Activated CD4-positive, alpha-beta memory T cell treated with anti-CD3 and anti-CD28 coated beads, Interleukin-2, amount 10 ng/mL, durations not matched to agents 7 days and 5 days (primary cell): ENCODE data around the gene RWDD2A. TPM values are rescaled to one million over a fixed set of nuclear protein-coding genes. Genes with fewer than 3 reads are reported as not detected.
"Not testable (repeated sequence)": the region's sequence is repeated elsewhere in the genome, so short reads cannot be mapped to it uniquely, and the experiment has no call there.

ENCODE experiments used
- CTCF ChIA-PET: fragments of 350-600 bp; sonication (Branson Sonifier 250); formaldehyde crosslinking; loops from one replicate; lab custom pipeline; 2021; ENCODE audit warnings: antibody characterized with exemption, inconsistent platforms; lab: Charles Lee
- POLR2A ChIA-PET: fragments of 350-600 bp; sonication (Branson Sonifier 250); formaldehyde crosslinking; loops from one replicate; lab custom pipeline; 2021; ENCODE audit warnings: antibody characterized with exemption; lab: Charles Lee
- DNase-seq: peaks from one replicate; pipeline ENCODE4 v3.0.0-alpha.2; 2020
- H3K27ac Mint-ChIP-seq: one replicate; pipeline ENCODE4 v1.8.0; 2021; ENCODE audit warnings: mild to moderate bottlenecking, mixed read lengths
- H3K27me3 Mint-ChIP-seq: one replicate; pipeline ENCODE4 v1.8.0; 2021; ENCODE audit warnings: mixed read lengths
- H3K36me3 Mint-ChIP-seq: one replicate; pipeline ENCODE4 v1.8.0; 2021; ENCODE audit warnings: low read depth, mixed read lengths
- H3K4me1 Mint-ChIP-seq: one replicate; pipeline ENCODE4 v1.8.0; 2021; ENCODE audit warnings: mixed read lengths
- H3K4me3 Mint-ChIP-seq: one replicate; pipeline ENCODE4 v1.8.0; 2021; ENCODE audit warnings: mild to moderate bottlenecking, mixed read lengths
- H3K9me3 Mint-ChIP-seq: one replicate; pipeline ENCODE4 v1.8.0; 2021; ENCODE audit warnings: mixed read lengths
- total RNA-seq, 2 experiments: library from RNA; stranded (reverse); gene quantifications; one replicate each; pipeline ENCODE4 v1.2.3, GENCODE V29; 2021

RWDD2A gene
- total RNA-seq, 2 experiments from 2014 or later = 1.9 to 2.3 TPM

DNA sequence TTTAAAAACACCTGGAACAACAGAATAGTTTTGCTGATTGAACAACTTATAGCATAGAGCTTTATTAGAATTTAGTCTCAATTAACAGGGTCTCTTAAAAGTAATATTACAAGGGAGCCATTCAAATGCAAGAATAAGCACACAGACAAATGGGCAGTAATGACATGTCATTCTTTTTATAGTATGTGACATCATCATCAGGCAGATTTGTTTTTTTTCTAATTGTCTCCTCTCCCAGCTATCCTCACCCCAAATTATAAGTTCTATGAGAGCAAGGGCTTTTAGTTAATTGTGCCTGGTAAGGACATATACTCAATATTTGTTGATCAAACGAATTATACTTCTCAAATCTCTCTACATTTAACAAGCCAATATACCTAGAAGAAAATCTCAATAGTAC, 11.0 kb upstream of the RWDD2A start:
- H3K27ac Mint-ChIP-seq = no peak overlapping the region
- no peaks in the 10 kb centered on the region for H3K4me1 Mint-ChIP-seq
- CTCF ChIA-PET = interaction anchor here (0.8 kb wide), 1 partner anchor 14 kb away, joined by 3 read pairs; no protein-coding TSS in a partner anchor

DNA sequence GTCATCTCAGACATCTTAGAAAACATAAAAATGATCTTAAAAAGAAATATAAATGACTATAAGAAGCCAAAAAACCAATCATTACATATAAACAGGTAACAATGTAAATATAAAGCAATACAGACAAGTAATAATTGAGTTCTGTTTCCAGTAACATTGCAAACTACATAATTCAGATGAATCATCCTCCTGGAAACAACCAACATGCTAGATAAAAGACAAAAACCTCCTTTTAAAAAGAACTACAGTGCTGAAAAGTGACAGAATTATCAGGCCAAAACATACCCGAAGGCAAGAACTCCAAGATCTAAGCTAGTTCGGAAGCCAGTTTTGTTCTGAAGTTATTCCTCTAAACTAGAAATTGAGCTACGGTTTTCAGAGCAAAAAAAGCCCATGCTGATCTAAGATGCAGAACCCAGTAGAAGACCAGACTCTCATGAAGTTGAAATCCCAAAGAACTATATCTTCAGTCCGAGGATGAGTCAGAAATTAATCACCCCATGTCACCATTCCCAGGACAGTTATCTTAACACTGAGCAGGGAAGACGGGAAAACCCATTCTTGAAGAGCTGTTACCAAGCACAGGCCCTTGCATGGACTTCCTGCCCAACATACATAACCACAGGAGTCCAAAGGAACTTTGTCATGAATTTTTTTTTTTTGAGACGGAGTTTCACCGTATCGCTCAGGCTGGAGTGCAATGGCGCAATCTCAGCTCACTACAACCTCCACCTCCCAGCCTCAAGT, 9.9 kb upstream of the RWDD2A start:
- Mint-ChIP-seq H3K27me3 (no peaks in the 10 kb centered on the region), H3K4me3 (no peak overlapping the region), H3K27ac (no peak overlapping the region), H3K9me3 (no peaks in the 10 kb centered on the region), H3K4me1 (peaks cover 2% of the 10 kb centered on the region), H3K36me3 (peaks cover 57% of the 10 kb centered on the region)
- CTCF ChIA-PET = interaction anchor here (0.6 to 3.1 kb wide), 4 partner anchors 32 to 117 kb away, joined by 3 to 11 read pairs (median 4); partner anchors contain the start of genes DOP1A and UBE3D
- no peak for DNase-seq
- POLR2A ChIA-PET = no interaction called here

More for the DNA sequence above, 11.0 kb upstream of the RWDD2A start:
- no peaks in the 10 kb centered on the region for H3K9me3 Mint-ChIP-seq
- peaks cover 62% of the 10 kb centered on the region for H3K36me3 Mint-ChIP-seq
- no peak for DNase-seq
- no peak overlapping the region for H3K4me3 Mint-ChIP-seq
- POLR2A ChIA-PET = no interaction called here
- no peaks in the 10 kb centered on the region for H3K27me3 Mint-ChIP-seq

DNA sequence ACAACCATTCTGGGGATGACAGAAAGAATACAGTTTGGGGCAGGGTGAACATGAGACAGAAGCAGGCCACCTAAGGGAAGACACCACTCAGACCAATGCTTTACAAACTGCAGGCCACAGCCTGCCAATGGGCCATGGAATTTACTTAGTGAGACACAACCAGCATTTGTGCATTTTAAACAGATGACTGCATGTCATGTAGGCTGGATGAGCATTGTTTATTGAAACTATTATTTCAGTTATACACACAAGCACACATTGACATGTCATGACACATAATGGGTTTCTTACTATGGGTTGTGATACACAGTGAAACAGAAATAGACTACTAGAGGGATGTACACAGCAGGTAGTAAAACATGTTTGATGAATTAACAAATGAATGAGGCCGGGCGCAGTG, 8.1 kb upstream of the RWDD2A start:
- Mint-ChIP-seq H3K27ac (no peak overlapping the region), H3K9me3 (no peaks in the 10 kb centered on the region), H3K36me3 (peaks cover 59% of the 10 kb centered on the region), H3K27me3 (no peaks in the 10 kb centered on the region), H3K4me1 (peaks cover 14% of the 10 kb centered on the region), H3K4me3 (no peak overlapping the region)
- DNase-seq = no peak
- CTCF ChIA-PET = interaction anchor here (3.1 kb wide), 1 partner anchor 119 kb away, joined by 11 read pairs; the partner anchor contains the start of genes DOP1A and UBE3D
- POLR2A ChIA-PET = interaction anchor here (0.8 kb wide), 1 partner anchor 12 kb away, joined by 3 read pairs; no protein-coding TSS in a partner anchor

DNA sequence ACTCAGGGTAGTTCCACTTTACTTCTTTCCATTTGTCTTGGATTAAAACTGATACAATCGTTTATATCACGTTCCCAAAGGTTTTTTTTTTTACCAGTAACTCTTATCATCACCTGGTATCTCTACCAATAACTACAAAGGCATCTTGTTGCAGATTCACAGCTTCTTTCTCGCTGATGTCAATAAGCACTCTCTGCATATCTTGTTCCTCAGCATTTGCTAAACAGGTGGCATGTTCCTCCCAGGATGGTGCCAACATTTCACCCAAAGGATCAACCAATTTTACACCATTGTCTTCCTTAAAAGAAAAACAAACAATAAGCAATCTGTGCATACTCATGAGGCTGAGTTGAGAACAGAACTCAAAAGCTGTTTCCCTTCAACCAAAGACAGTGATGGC, 4.7 kb upstream of the RWDD2A start:
- Mint-ChIP-seq H3K27me3 (no peaks in the 10 kb centered on the region), H3K4me1 (peaks cover 34% of the 10 kb centered on the region), H3K36me3 (peaks cover 54% of the 10 kb centered on the region), H3K4me3 (no peak overlapping the region), H3K9me3 (no peaks in the 10 kb centered on the region), H3K27ac (no peak overlapping the region)
- POLR2A ChIA-PET = interaction anchor here (1.2 kb wide), 1 partner anchor 121 kb away, joined by 3 read pairs; the partner anchor contains the start of gene DOP1A
- no peak for DNase-seq
- CTCF ChIA-PET = interaction anchor here (4.5 kb wide), 1 partner anchor 122 kb away, joined by 28 read pairs; the partner anchor contains the start of genes DOP1A and UBE3D

DNA sequence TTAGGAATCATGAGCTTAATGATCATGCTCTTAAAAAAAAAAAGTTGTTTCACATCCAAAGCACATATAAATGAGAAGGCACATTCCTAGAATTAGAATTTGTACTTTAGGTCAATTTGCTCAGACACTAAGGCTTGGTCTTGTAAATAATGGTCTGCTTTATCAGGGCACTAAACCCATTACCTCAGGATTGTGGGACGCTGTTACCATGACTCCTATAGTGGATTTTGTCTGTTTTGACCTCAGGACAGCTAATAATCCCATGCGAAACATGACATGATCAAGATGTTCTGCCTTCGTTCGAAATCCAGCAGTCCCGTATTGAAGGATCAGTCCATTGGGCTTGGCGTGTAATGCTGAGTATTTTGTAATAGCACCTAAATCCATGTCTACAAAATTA, 2.5 kb upstream of the RWDD2A start:
- ChIA-PET CTCF (interaction anchor here (0.6 to 4.5 kb wide), 3 partner anchors 32 to 136 kb away, joined by 3 to 28 read pairs (median 3); partner anchors contain the start of genes DOP1A and UBE3D), POLR2A (no interaction called here)
- Mint-ChIP-seq H3K9me3 (no peaks in the 10 kb centered on the region), H3K27me3 (no peaks in the 10 kb centered on the region), H3K4me3 (no peak overlapping the region), H3K4me1 (peaks cover 44% of the 10 kb centered on the region), H3K27ac (no peak overlapping the region), H3K36me3 (peaks cover 38% of the 10 kb centered on the region)
- no peak for DNase-seq

DNA sequence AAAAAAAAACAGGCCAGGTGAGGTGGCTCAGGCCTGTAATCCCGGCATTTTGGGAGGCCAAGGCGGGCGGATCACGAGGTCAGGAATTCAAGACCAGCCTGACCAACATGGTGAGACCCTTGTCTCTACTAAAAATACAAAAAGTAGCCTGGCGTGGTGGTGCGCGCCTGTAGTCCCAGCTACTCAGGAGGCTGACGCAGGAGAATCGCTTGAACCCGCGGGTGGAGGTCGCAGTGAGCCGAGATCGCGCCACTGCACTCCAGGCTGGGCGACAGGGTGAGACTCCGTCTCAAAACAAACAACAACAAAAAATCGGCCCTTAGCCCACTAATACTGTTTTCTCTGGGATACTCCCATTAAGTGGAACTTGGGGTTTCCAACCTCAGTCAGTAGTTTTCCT, 1.2 kb upstream of the RWDD2A start:
- H3K4me3 Mint-ChIP-seq = peak overlapping the region; percentile 95
- DNase-seq, H3K9me3 Mint-ChIP-seq, POLR2A ChIA-PET, H3K27ac Mint-ChIP-seq, H3K27me3 Mint-ChIP-seq: not testable (repeated sequence)
- peaks cover 46% of the 10 kb centered on the region for H3K4me1 Mint-ChIP-seq
- CTCF ChIA-PET = interaction anchor here (6.9 kb wide), 1 partner anchor 125 kb away, joined by 53 read pairs; the partner anchor contains the start of genes DOP1A and UBE3D
- H3K36me3 Mint-ChIP-seq = peaks cover 33% of the 10 kb centered on the region

DNA sequence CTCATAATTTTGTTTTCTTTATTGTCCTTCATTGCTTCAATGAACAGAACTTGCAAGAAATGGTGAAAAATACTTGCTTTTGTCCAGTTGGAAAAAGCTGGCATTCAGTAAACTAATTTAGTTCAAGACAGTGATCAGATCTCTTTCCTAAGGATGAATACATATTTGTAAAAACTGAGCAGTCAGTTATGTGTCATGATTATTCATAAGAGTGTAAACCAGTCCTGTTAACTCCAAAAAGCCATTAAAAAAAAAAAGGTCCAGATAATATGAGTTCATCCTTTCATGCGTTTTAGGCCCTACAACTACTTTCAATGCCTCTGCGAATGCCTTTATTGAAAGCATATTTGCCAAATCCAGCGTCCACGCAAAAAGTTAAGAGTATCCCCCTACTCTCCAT, 701 bp upstream of the RWDD2A start:
- H3K36me3 Mint-ChIP-seq = peaks cover 33% of the 10 kb centered on the region
- ChIA-PET CTCF (interaction anchor here (6.9 kb wide), 1 partner anchor 126 kb away, joined by 53 read pairs; the partner anchor contains the start of genes DOP1A and UBE3D), POLR2A (no interaction called here)
- peak overlapping the region; percentile 79 for H3K27ac Mint-ChIP-seq
- H3K4me1 Mint-ChIP-seq = peaks cover 46% of the 10 kb centered on the region
- H3K4me3 Mint-ChIP-seq = peak overlapping the region; percentile 95
- H3K9me3 Mint-ChIP-seq = no peaks in the 10 kb centered on the region
- DNase-seq = no peak
- no peaks in the 10 kb centered on the region for H3K27me3 Mint-ChIP-seq

DNA sequence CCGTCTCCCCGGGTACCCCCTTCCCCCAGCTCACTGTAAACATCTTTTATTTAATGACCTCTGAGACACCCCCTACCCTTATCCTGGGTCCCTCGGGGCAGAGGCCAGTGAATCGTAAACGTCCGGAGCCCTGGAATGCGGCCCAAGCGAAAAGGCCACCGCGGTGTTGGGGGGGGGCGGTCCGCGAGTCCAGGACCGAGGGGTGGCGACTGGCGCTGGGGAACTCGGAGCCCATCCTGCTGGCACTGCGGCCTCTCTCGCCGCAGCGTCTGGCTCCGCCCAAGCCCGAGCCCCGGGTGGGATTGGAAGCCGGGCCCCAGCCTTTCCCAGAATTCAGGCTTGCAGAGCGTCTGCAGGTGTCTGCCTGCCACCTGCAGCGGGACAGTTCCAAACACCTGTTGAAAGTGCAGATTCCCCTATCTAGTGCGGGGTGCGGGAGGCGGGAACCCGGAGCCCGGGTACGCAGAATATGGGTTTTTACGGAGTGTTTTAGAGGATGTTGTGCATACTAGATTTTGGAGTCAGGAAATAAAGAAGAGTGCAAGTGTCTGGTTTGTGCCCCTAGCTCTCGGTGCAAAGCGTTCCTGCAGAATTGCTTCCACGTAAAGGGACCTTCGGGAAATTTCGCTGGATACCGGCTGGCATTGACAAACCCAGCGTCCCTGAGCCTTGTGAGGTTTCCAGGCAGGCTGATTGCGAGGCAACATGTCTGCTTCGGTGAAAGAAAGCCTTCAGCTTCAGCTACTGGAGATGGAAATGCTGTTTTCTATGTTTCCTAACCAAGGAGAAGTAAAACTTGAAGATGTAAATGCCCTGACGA, 800 bp downstream of the RWDD2A start:
- H3K27me3 Mint-ChIP-seq = no peaks in the 10 kb centered on the region

DNA sequence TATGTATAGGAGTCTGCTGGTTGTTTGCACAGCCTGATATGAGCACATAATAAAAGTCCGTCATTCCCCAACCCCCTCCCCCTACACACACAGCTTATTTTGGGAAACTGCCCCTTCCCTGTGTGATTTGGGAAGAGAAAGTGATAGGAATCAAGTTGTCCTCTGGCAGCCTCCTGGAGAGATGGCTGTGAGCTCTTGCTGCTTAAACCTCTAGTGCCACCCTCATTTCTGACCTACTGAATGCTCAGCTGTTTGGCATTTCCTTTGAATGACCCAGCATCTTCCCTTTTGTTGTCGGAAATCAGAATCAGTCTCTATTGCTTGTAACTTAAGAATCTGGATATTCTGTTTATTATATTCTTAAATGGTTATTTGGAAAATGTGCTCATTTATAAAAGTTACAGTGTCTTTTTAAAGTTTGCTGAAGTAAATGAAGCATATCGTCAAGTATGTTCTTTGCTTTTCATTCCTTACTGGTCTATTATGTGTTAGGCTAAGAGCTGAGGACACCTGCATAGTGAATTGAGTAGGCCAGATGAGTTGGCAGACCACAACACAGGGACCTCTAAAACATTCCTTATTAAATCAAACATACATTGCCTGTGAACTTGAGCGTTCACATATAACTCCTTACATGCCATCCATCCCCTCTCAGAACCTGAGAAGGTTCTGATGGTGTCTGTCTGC, 5.5 kb downstream of the RWDD2A start:
- ChIA-PET CTCF (interaction anchor here (1.1 to 6.9 kb wide), 2 partner anchors 132 to 316 kb away, joined by 3 to 53 read pairs; partner anchors contain the start of genes DOP1A and UBE3D), POLR2A (no interaction called here)
- Mint-ChIP-seq H3K27me3 (no peaks in the 10 kb centered on the region), H3K4me3 (no peak overlapping the region), H3K4me1 (peaks cover 12% of the 10 kb centered on the region), H3K9me3 (no peaks in the 10 kb centered on the region), H3K27ac (no peak overlapping the region), H3K36me3 (peaks cover 6% of the 10 kb centered on the region)
- no peak for DNase-seq

More for the DNA sequence above, 800 bp downstream of the RWDD2A start:
- Mint-ChIP-seq H3K36me3 (peaks cover 28% of the 10 kb centered on the region), H3K4me3 (peak overlapping the region; percentile 69), H3K27ac (no peak overlapping the region), H3K9me3 (no peaks in the 10 kb centered on the region), H3K4me1 (peaks cover 39% of the 10 kb centered on the region)
- POLR2A ChIA-PET = interaction anchor here (0.7 to 2.9 kb wide), 5 partner anchors 10 to 946 kb away, joined by 3 to 8 read pairs (median 3); partner anchors contain the start of genes DOP1A and UBE3D
- peak; percentile 18 for DNase-seq
- CTCF ChIA-PET = interaction anchor here (1.0 to 6.9 kb wide), 4 partner anchors 10 to 942 kb away, joined by 3 to 53 read pairs (median 6); partner anchors contain the start of genes DOP1A and UBE3D

DNA sequence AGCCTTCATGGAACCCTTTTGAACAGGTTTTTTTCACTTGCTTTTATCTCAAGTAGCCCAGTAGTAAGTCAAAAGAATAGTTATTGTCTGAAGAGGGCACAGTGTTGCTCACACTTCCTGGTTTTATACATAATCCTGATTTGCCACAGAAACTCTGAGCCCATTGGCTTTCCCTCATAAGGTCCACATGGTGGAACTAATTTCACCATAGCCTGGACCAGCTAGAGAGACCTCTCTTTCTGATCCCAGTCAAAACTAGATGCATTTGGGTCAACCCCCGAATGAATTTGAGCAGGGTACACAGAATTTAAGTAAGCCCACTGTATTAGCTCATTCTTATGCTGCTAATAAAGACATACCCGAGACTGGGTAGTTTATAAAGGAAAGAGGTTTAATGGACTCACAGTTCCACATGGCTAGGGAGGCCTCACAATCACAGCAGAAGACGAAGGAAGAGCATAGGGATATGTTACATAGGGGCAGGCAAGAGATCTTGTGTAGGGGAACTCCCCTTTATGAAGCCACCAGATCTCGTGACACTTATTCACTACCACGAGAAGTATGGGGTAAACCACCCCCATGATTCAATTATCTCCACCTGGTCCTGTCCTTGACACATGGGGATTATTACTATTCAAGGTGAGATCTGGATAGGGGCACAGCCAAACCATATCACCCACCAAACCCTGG, 6.2 kb downstream of the RWDD2A start:
- DNase-seq = no peak
- Mint-ChIP-seq H3K4me1 (peaks cover 7% of the 10 kb centered on the region), H3K36me3 (peaks cover 6% of the 10 kb centered on the region), H3K27ac (no peak overlapping the region), H3K4me3 (no peak overlapping the region), H3K27me3 (no peaks in the 10 kb centered on the region), H3K9me3 (no peaks in the 10 kb centered on the region)
- ChIA-PET CTCF (interaction anchor here (1.4 kb wide), 1 partner anchor 132 kb away, joined by 6 read pairs; the partner anchor contains the start of gene DOP1A), POLR2A (no interaction called here)

DNA sequence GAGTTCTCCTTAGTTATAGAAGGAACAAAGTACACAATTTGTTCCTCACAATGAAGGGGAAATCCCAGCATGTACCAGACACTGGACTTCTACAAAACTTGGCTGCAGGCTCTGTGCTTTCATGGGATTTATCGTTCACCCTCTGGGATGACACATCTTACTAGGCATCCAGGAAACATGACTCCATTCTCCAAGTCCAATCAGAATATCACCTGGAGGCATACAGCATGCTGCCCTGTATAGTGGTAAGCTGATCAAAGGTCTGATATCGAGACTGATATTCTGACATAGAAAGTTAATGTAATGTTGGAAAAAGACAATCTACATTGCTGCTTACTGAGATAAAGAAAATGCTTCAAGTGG, 6.7 kb downstream of the RWDD2A start:
- POLR2A ChIA-PET = no interaction called here
- Mint-ChIP-seq H3K36me3 (peaks cover 6% of the 10 kb centered on the region), H3K4me3 (no peak overlapping the region), H3K27me3 (no peaks in the 10 kb centered on the region), H3K9me3 (no peaks in the 10 kb centered on the region), H3K4me1 (peaks cover 4% of the 10 kb centered on the region), H3K27ac (no peak overlapping the region)
- CTCF ChIA-PET = interaction anchor here (1.4 kb wide), 1 partner anchor 133 kb away, joined by 6 read pairs; the partner anchor contains the start of gene DOP1A
- DNase-seq = no peak
